ENCODE data around the gene RBMY1J.
"Not testable (repeated sequence)": the region's sequence is repeated elsewhere in the genome, so short reads cannot be mapped to it uniquely, and the experiment has no call there.

DNA sequence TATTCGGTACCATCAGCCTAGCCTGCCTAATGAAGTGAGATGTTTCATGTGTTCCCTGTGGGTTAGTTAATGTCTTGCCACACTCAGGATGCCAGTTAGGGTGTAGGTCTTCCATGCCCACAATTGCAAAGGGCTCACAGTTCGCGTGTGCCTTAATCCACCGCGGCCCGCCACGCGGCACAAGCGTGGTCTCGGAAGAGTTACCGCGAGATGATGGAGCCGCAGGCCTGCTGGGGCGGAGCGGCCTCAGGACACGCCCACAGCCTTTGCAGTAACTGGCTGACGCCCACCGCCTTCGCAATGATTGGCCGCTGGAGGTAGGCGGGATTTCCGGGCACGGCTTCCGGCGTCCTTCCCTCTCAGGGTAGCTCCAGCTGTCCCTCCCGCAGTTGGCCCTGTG lies at the start of gene RBMY1J:
- TF ChIP-seq, protein P1, sequence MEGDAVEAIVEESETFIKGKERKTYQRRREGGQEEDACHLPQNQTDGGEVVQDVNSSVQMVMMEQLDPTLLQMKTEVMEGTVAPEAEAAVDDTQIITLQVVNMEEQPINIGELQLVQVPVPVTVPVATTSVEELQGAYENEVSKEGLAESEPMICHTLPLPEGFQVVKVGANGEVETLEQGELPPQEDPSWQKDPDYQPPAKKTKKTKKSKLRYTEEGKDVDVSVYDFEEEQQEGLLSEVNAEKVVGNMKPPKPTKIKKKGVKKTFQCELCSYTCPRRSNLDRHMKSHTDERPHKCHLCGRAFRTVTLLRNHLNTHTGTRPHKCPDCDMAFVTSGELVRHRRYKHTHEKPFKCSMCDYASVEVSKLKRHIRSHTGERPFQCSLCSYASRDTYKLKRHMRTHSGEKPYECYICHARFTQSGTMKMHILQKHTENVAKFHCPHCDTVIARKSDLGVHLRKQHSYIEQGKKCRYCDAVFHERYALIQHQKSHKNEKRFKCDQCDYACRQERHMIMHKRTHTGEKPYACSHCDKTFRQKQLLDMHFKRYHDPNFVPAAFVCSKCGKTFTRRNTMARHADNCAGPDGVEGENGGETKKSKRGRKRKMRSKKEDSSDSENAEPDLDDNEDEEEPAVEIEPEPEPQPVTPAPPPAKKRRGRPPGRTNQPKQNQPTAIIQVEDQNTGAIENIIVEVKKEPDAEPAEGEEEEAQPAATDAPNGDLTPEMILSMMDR (IDR thresholded peaks at IDR 0.05 in 8 of 11, conservative IDR thresholded peaks at IDR 0.05 in 3 of 11), result not testable (repeated sequence)
- not testable (repeated sequence) for TF ChIP-seq POLR2AphosphoS5 (IDR thresholded peaks at IDR 0.05)

Data from spleen (tissue), 7 donors.